IPS-20b (cell line): ENCODE measurements around the gene SNX5.

Experiments
- H3K27ac ChIP-seq: one replicate; pipeline ENCODE4 v1.5.1; 2013; ENCODE audit warnings: low read length
- H3K27me3 ChIP-seq: 2 replicates; pipeline ENCODE4 v1.6.1; 2013; ENCODE audit warnings: mild to moderate bottlenecking, low read length, inconsistent platforms; ENCODE audit not compliant: insufficient read depth
- H3K36me3 ChIP-seq: 2 replicates; pipeline ENCODE4 v1.6.1; 2013; ENCODE audit warnings: low read depth, mild to moderate bottlenecking, inconsistent platforms, low read length, moderate library complexity; ENCODE audit not compliant: insufficient read depth
- H3K4me1 ChIP-seq: 2 replicates; pipeline ENCODE4 v1.6.1; 2013; ENCODE audit warnings: mild to moderate bottlenecking, control low read depth, inconsistent platforms, low read length, moderate library complexity; ENCODE audit not compliant: insufficient read depth
- H3K4me3 ChIP-seq: 2 replicates; pipeline ENCODE4 v1.5.1; 2013; ENCODE audit warnings: mild to moderate bottlenecking, low read length, inconsistent platforms
- H3K9ac ChIP-seq: 2 replicates; pipeline ENCODE4 v1.6.1; 2013; ENCODE audit warnings: low read depth, mild to moderate bottlenecking, inconsistent platforms, low read length, moderate library complexity
- H3K9me3 ChIP-seq: 2 replicates; pipeline ENCODE4 v1.6.1; 2013; ENCODE audit warnings: mild to moderate bottlenecking, low read depth, low read length, inconsistent platforms; ENCODE audit not compliant: insufficient read depth

SNX5 gene

GRCh38 chr20:17935186-17935585 is 33.4 kb downstream of the SNX5 start:
- H3K9me3 ChIP-seq = no peaks in the 10 kb centered on the region; the same call in 1 of the 2 replicates
- H3K27ac ChIP-seq = no peak overlapping the region
- no peak overlapping the region for H3K9ac ChIP-seq
- peaks cover 31% of the 10 kb centered on the region for H3K27me3 ChIP-seq
- no peak overlapping the region for H3K4me3 ChIP-seq
- H3K4me1 ChIP-seq = peaks cover 31% of the 10 kb centered on the region; the same call in 1 of the 2 replicates
- no peaks in the 10 kb centered on the region for H3K36me3 ChIP-seq

GRCh38 chr20:17934141-17934862 is 34.3 kb downstream of the SNX5 start:
- Histone ChIP-seq H3K27me3 (peaks cover 31% of the 10 kb centered on the region), H3K4me1 (peaks cover 28% of the 10 kb centered on the region; the same call in 1 of the 2 replicates), H3K36me3 (no peaks in the 10 kb centered on the region), H3K9ac (peak overlapping the region; percentile 53; the same call in 1 of the 2 replicates), H3K9me3 (no peaks in the 10 kb centered on the region; the same call in 1 of the 2 replicates), H3K27ac (no peak overlapping the region), H3K4me3 (peak overlapping the region; percentile 44)

DNA sequence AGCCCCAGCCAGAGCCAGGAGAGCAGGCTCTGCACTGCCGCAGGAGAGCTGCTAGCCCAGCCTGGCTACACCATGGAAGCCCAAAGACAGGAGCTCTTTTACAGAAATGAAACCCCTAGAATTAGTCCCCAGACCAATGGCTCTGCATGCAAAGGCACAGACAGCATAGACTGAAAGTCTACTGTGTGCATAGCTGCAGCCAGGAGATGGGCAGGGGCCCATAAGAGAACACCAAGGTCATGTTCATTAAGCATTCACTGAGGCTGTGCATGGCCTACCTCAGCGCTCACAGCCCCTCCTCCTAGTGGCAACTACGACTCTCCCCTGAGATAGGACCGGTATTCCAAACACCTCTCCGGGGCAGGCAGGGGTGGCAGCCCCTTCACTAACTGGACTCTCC is 34.9 kb downstream of the SNX5 start:
- no peaks in the 10 kb centered on the region for H3K36me3 ChIP-seq
- H3K9ac ChIP-seq = peak overlapping the region; percentile 53; the same call in 1 of the 2 replicates
- peaks cover 31% of the 10 kb centered on the region for H3K27me3 ChIP-seq
- H3K9me3 ChIP-seq = no peaks in the 10 kb centered on the region; the same call in 1 of the 2 replicates
- no peak overlapping the region for H3K27ac ChIP-seq
- peaks cover 26% of the 10 kb centered on the region; the same call in 1 of the 2 replicates for H3K4me1 ChIP-seq
- H3K4me3 ChIP-seq = peak overlapping the region; percentile 44

- no peaks in the 10 kb centered on the region for H3K36me3 ChIP-seq
- no peaks in the 10 kb centered on the region; the same call in 1 of the 2 replicates for H3K9me3 ChIP-seq
- no peak overlapping the region for H3K27ac ChIP-seq
- peaks cover 26% of the 10 kb centered on the region; the same call in 1 of the 2 replicates for H3K4me1 ChIP-seq
- H3K9ac ChIP-seq = no peak overlapping the region
- peaks cover 31% of the 10 kb centered on the region for H3K27me3 ChIP-seq
- H3K4me3 ChIP-seq = no peak overlapping the region
Measured at GRCh38 chr20:17933121-17933520, 35.5 kb downstream of the SNX5 start.

- Histone ChIP-seq H3K4me1 (peaks cover 26% of the 10 kb centered on the region; the same call in 1 of the 2 replicates), H3K27ac (no peak overlapping the region), H3K4me3 (no peak overlapping the region), H3K9me3 (no peaks in the 10 kb centered on the region; the same call in 1 of the 2 replicates), H3K36me3 (no peaks in the 10 kb centered on the region), H3K9ac (no peak overlapping the region), H3K27me3 (peaks cover 31% of the 10 kb centered on the region)
Measured at GRCh38 chr20:17932396-17932795, 36.2 kb downstream of the SNX5 start.

- peaks cover 20% of the 10 kb centered on the region; the same call in 1 of the 2 replicates for H3K4me1 ChIP-seq
- no peak overlapping the region for H3K4me3 ChIP-seq
- H3K9ac ChIP-seq = no peak overlapping the region
- H3K36me3 ChIP-seq = no peaks in the 10 kb centered on the region
- H3K9me3 ChIP-seq = no peaks in the 10 kb centered on the region; the same call in 1 of the 2 replicates
- peaks cover 32% of the 10 kb centered on the region for H3K27me3 ChIP-seq
- no peak overlapping the region for H3K27ac ChIP-seq
Measured at GRCh38 chr20:17931513-17931912, 37.1 kb downstream of the SNX5 start.

DNA sequence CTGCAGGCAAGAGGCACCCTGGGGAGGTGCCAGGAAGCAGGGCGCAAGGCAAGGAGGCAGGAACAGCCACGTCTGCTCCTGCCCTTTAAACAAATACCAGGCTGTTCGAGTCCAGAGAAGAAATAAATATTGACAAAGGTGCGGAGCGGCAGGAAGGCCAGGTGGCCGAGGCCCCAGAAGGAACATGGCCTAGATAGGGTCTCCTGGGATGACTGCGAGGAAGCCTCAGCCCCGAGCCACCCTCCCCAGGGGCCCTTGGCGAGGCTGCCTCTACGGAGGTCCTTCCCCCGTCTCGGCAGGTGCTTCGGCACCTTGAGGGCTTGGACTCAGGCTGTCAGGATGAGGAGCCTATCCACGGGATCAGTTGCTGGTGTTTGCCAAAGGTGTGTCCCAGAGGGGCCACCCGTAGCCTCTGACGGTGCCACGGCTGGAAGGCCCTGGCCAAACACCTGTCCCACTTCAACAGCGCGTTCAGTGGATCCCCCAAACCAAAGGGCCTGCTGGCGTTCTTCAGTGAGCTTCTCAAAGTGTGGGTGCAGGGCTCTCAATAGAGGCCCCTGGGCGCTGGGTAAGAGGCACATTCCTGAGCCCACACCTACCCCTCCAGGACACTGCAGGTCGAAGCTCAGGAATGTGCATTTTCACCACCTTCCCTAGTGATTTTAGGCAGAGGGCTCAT is 39.8 kb downstream of the SNX5 start:
- no peak overlapping the region for H3K27ac ChIP-seq
- no peak overlapping the region for H3K4me3 ChIP-seq
- H3K36me3 ChIP-seq = no peaks in the 10 kb centered on the region
- no peak overlapping the region for H3K9ac ChIP-seq
- no peaks in the 10 kb centered on the region; the same call in 1 of the 2 replicates for H3K9me3 ChIP-seq
- peaks cover 5% of the 10 kb centered on the region; the same call in 1 of the 2 replicates for H3K4me1 ChIP-seq
- H3K27me3 ChIP-seq = peaks cover 23% of the 10 kb centered on the region

DNA sequence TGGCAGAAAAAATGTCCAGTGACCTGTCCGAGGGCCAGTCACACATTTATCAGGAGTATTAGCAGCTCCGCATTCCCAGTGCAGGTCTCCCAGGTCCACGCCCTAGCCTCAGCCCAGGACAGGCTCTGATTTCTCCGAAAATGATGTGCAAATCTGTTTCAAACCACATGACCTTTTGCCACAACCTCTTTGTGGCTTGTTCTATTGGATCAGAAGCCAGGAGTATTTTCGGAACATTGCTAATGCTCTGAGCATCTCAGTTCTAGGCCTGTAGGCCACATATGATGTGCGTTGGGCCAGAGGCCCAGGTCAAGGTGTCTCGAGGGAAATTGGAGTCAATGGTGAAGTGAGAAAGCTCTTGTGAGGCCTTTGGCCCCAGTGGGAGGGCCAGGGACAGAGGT is 40.4 kb downstream of the SNX5 start:
- Histone ChIP-seq H3K9me3 (no peaks in the 10 kb centered on the region; the same call in 1 of the 2 replicates), H3K27me3 (peaks cover 18% of the 10 kb centered on the region), H3K9ac (no peak overlapping the region), H3K36me3 (no peaks in the 10 kb centered on the region), H3K27ac (no peak overlapping the region), H3K4me3 (no peak overlapping the region), H3K4me1 (no peaks in the 10 kb centered on the region; the same call in 1 of the 2 replicates)

GRCh38 chr20:17925940-17926300 is 42.7 kb downstream of the SNX5 start:
- H3K4me3 ChIP-seq = no peak overlapping the region
- H3K27me3 ChIP-seq = 0 out of 2 replicates have a peak, but pooled peaks cover 6% of the 10 kb centered on the region
- no peaks in the 10 kb centered on the region for H3K36me3 ChIP-seq
- H3K27ac ChIP-seq = no peak overlapping the region
- H3K9me3 ChIP-seq = no peaks in the 10 kb centered on the region
- no peaks in the 10 kb centered on the region for H3K4me1 ChIP-seq
- H3K9ac ChIP-seq = no peak overlapping the region

- Histone ChIP-seq H3K9ac (no peak overlapping the region), H3K4me3 (no peak overlapping the region)
Measured at GRCh38 chr20:17925141-17925939, 43.3 kb downstream of the SNX5 start.

GRCh38 chr20:17921774-17922173 is 46.8 kb downstream of the SNX5 start:
- Histone ChIP-seq H3K27me3 (0 out of 2 replicates have a peak, but pooled peaks cover 6% of the 10 kb centered on the region), H3K4me3 (no peak overlapping the region), H3K27ac (no peak overlapping the region), H3K9ac (no peak overlapping the region), H3K9me3 (no peaks in the 10 kb centered on the region), H3K4me1 (no peaks in the 10 kb centered on the region), H3K36me3 (no peaks in the 10 kb centered on the region)

More at GRCh38 chr20:17925141-17925939, 43.3 kb downstream of the SNX5 start:
- 0 out of 2 replicates have a peak, but pooled peaks cover 6% of the 10 kb centered on the region for H3K27me3 ChIP-seq
- H3K36me3 ChIP-seq = no peaks in the 10 kb centered on the region
- no peaks in the 10 kb centered on the region for H3K4me1 ChIP-seq
- no peak overlapping the region for H3K27ac ChIP-seq
- H3K9me3 ChIP-seq = no peaks in the 10 kb centered on the region
